Measurements from ENCODE around the gene COX7B2.
A peak's percentile ranks its signal among the peaks of the same experiment; 100 is the strongest.

COX7B2 gene

DNA sequence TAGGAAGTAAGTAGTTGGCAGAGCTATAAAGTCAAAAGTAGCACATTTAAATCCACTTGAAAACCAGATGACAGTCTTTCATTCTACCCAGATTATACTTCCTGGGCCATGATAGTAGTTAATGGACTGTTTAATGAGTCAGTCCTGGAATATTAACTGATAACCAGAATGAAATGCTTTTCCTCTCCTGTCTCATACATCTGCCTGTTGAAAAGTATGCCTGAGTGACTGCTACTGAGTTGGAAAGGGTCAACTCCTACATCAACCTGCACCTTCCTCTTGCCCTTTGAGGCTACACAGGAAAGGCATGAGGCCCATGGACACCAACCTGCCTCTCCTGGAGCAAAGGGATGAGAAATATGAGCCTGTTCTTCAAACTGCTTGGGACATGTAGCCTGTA, 36.0 kb upstream of the COX7B2 start:
- Histone ChIP-seq H3K9me3 (ENCODE audit: low read length) (no peaks in the 10 kb centered on the region), H2AFZ (ENCODE audit: low read length) (no peak overlapping the region), H3K4me2 (ENCODE audit: low read length) (no peak overlapping the region), H3K27ac (ENCODE audit: low read depth, low read length, poor library complexity, severe bottlenecking) (no peak overlapping the region), H4K20me1 (ENCODE audit: insufficient read depth, low read length) (no peaks in the 10 kb centered on the region), H3K4me1 (ENCODE audit: insufficient read depth, low read length, severe bottlenecking) (no peaks in the 10 kb centered on the region), H3K9ac (ENCODE audit: low read length) (no peak overlapping the region), H3K79me2 (ENCODE audit: insufficient read depth, low read length) (no peaks in the 10 kb centered on the region), H3F3A (ENCODE audit: insufficient read depth, low read length) (no peaks in the 10 kb centered on the region), H3K4me3 (ENCODE audit: low read depth, low read length, poor library complexity, severe bottlenecking) (no peak overlapping the region), H3K36me3 (ENCODE audit: insufficient read depth, low read length) (no peaks in the 10 kb centered on the region), H3K27me3 (ENCODE audit: insufficient read depth, low read length) (no peaks in the 10 kb centered on the region), H3K9me2 (ENCODE audit: low read depth, low read length) (no peaks in the 10 kb centered on the region)
- TF ChIP-seq, protein P1, sequence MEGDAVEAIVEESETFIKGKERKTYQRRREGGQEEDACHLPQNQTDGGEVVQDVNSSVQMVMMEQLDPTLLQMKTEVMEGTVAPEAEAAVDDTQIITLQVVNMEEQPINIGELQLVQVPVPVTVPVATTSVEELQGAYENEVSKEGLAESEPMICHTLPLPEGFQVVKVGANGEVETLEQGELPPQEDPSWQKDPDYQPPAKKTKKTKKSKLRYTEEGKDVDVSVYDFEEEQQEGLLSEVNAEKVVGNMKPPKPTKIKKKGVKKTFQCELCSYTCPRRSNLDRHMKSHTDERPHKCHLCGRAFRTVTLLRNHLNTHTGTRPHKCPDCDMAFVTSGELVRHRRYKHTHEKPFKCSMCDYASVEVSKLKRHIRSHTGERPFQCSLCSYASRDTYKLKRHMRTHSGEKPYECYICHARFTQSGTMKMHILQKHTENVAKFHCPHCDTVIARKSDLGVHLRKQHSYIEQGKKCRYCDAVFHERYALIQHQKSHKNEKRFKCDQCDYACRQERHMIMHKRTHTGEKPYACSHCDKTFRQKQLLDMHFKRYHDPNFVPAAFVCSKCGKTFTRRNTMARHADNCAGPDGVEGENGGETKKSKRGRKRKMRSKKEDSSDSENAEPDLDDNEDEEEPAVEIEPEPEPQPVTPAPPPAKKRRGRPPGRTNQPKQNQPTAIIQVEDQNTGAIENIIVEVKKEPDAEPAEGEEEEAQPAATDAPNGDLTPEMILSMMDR (IDR thresholded peaks at IDR 0.05; ENCODE audit: low read length), result no peak
- TF ChIP-seq EZH2 (IDR thresholded peaks at IDR 0.05; ENCODE audit: borderline replicate concordance, low read length), result no peak

DNA sequence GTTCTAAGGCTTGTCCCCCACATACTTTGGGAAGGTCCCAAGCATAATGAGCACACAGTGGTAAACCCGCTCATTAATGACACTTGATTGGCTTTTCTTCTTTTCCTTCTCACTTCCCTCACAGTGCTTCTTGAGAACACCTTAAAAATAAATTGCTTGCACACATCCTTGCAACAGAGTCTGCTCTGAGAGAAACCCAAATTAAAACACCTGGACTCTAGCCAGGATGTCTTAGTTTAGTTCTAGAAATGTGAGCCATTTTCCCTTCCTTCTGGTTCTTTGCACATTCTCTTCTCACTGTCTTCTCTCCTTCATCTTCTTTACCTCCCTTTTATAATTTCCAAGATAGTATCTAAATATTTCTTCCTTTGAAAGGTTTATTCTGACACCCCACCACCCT, 35.3 kb upstream of the COX7B2 start:
- H3K4me3 ChIP-seq (ENCODE audit: low read depth, low read length, poor library complexity, severe bottlenecking), result no peak overlapping the region
- H3K27me3 ChIP-seq (ENCODE audit: insufficient read depth, low read length), result no peaks in the 10 kb centered on the region
- H2AFZ ChIP-seq (ENCODE audit: low read length), result no peak overlapping the region
- TF ChIP-seq EZH2 (IDR thresholded peaks at IDR 0.05; ENCODE audit: borderline replicate concordance, low read length), result no peak
- TF ChIP-seq, protein P1 (IDR thresholded peaks at IDR 0.05; ENCODE audit: low read length), result no peak
- no peak overlapping the region for H3K9ac ChIP-seq (ENCODE audit: low read length)
- no peaks in the 10 kb centered on the region for H3K4me1 ChIP-seq (ENCODE audit: insufficient read depth, low read length, severe bottlenecking)
- no peak overlapping the region for H3K4me2 ChIP-seq (ENCODE audit: low read length)
- H3K36me3 ChIP-seq (ENCODE audit: insufficient read depth, low read length), result no peaks in the 10 kb centered on the region
- no peaks in the 10 kb centered on the region for H3K79me2 ChIP-seq (ENCODE audit: insufficient read depth, low read length)
- no peak overlapping the region for H3K27ac ChIP-seq (ENCODE audit: low read depth, low read length, poor library complexity, severe bottlenecking)
- no peaks in the 10 kb centered on the region for H3K9me3 ChIP-seq (ENCODE audit: low read length)
- no peaks in the 10 kb centered on the region for H3K9me2 ChIP-seq (ENCODE audit: low read depth, low read length)
- H4K20me1 ChIP-seq (ENCODE audit: insufficient read depth, low read length), result no peaks in the 10 kb centered on the region
- H3F3A ChIP-seq (ENCODE audit: insufficient read depth, low read length), result no peaks in the 10 kb centered on the region

DNA sequence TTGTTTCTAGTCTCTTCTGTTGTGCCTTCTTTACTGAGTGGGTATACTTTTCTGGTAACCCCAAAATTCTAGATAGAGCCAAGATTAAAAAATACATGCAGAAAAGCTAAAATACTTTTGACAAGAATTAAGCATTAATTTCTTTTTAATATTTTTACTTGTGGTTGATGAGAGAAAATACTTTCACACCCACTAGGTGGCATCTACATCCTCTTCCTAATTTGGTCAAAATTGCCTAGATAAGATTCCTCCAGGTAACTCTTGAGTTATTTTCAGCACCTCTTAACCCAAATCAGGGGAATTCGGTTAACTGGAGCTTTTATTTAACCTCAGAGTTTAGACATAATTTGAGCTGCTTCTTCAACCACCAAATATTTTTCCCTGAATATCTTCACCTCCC, 28.4 kb upstream of the COX7B2 start:
- Histone ChIP-seq H3K4me2 (ENCODE audit: low read length) (no peak overlapping the region), H3K9ac (ENCODE audit: low read length) (no peak overlapping the region), H3K9me3 (ENCODE audit: low read length) (no peaks in the 10 kb centered on the region), H3K27me3 (ENCODE audit: insufficient read depth, low read length) (no peaks in the 10 kb centered on the region), H3K36me3 (ENCODE audit: insufficient read depth, low read length) (no peaks in the 10 kb centered on the region), H3K79me2 (ENCODE audit: insufficient read depth, low read length) (no peaks in the 10 kb centered on the region), H2AFZ (ENCODE audit: low read length) (no peak overlapping the region), H3K27ac (ENCODE audit: low read depth, low read length, poor library complexity, severe bottlenecking) (no peak overlapping the region), H3K9me2 (ENCODE audit: low read depth, low read length) (no peaks in the 10 kb centered on the region), H4K20me1 (ENCODE audit: insufficient read depth, low read length) (no peaks in the 10 kb centered on the region), H3F3A (ENCODE audit: insufficient read depth, low read length) (no peaks in the 10 kb centered on the region), H3K4me1 (ENCODE audit: insufficient read depth, low read length, severe bottlenecking) (no peaks in the 10 kb centered on the region), H3K4me3 (ENCODE audit: low read depth, low read length, poor library complexity, severe bottlenecking) (no peak overlapping the region)
- no peak for TF ChIP-seq EZH2 (IDR thresholded peaks at IDR 0.05; ENCODE audit: borderline replicate concordance, low read length)
- TF ChIP-seq, protein P1 (IDR thresholded peaks at IDR 0.05; ENCODE audit: low read length), result peak; percentile 34
